Adrenal gland (tissue), 12 donors: ENCODE results near the gene BEX2. TPM values are rescaled to one million over a fixed set of nuclear protein-coding genes. Genes with fewer than 3 reads are reported as not detected.

Experiments used
- DNase-seq, 7 donors: peaks; one replicate each; pipeline ENCODE4 v3.0.0-alpha.2; 2019 to 2020
- H3K27ac ChIP-seq, 5 donors: fragments of 200-600 bp; sonication (generic) in 4 of 5; 1 replicate in 3 of 5; 2 replicates in 2 of 5; pipeline versions ENCODE4 v1.5.1 to v1.8.0; 2016 to 2020; ENCODE audit warnings: mild to moderate bottlenecking in 1 of 5
- H3K27me3 ChIP-seq: fragments of 200-600 bp; 2 replicates; pipeline ENCODE4 v1.8.0; 2021
- H3K36me3 ChIP-seq, 2 donors: fragments of 200-600 bp; replicated peaks in 1 of 2; 1 replicate in 1 of 2; 2 replicates in 1 of 2; pipeline versions ENCODE4 v1.5.1 to v1.8.0; 2018 to 2022
- H3K4me1 ChIP-seq, 2 donors: fragments of 200-600 bp; replicated peaks in 1 of 2; 1 replicate in 1 of 2; 2 replicates in 1 of 2; pipeline versions ENCODE4 v1.5.1 to v1.8.0; 2018 to 2021
- H3K4me3 ChIP-seq, 4 donors: fragments of 200-600 bp; sonication (generic) in 3 of 4; one replicate each; pipeline ENCODE4 v1.5.1; 2016 to 2018
- H3K9me3 ChIP-seq, 3 donors: fragments of 200-600 bp; sonication (generic) in 1 of 3; replicated peaks in 1 of 3; 1 replicate in 2 of 3; 2 replicates in 1 of 3; pipeline versions ENCODE4 v1.5.1 to v1.8.0; 2016 to 2021
- CTCF ChIP-seq, 6 experiments: fragments of 450-650 bp in 4 of 6; fragments of 200-600 bp in 2 of 6; sonication (generic) in 1 of 6; IDR thresholded peaks; 1 replicate in 5 of 6; 2 replicates in 1 of 6; pipeline versions ENCODE4 v1.5.1 to v1.8.0; 2016 to 2021; ENCODE audit warnings: antibody characterized with exemption in 6 of 6, mild to moderate bottlenecking in 2 of 6, moderate library complexity in 1 of 6
- POLR2A ChIP-seq, 2 donors: fragments of 450-650 bp; IDR thresholded peaks; one replicate each; pipeline ENCODE4 v1.6.1; 2017; ENCODE audit warnings: antibody characterized with exemption in 2 of 2, mild to moderate bottlenecking in 2 of 2, moderate library complexity in 1 of 2
- WGBS, 4 donors: extraction: QIAGEN DNeasy Blood & Tissue Kit in 2 of 4; methylation state at CpG; one replicate each; pipeline versions ENCODE4 v1.1.5 to v1.1.7; 2013 to 2017; 5-methylcytosine and 5-hydroxymethylcytosine counted together
- intact Hi-C, 2 donors: fragments of 100-400 bp; cut with DNase I; formaldehyde crosslinking; loops; one replicate each; pipeline versions ENCODE4 v1.14.1 to v1.15.0; 2022 to 2023
- polyA plus RNA-seq, 3 donors: library from polyadenylated mRNA; stranded (reverse); fragments of 200-250 nt in 2 of 3; fragments of 350-450 nt in 1 of 3; fragmentation: Illumina TruSeq in 1 of 3; extraction: RNeasy Lipid Tissue Mini Kit (QIAGEN cat#74804) in 1 of 3; gene quantifications; one replicate each; pipeline ENCODE4 v1.2.3, GENCODE V29; 2013 to 2014
- total RNA-seq, 9 donors: library from RNA; depleted of rRNA in 4 of 9; stranded (reverse); fragments of >200 nt in 4 of 9; fragments of 120-200 nt in 1 of 9; fragmentation: NEBNext Ultra II Directional in 1 of 9; extraction: Animal tissue kit (Norgen Biotek cat#: 25700) in 1 of 9; gene quantifications; one replicate each; pipeline versions ENCODE4 v1.1.0 to v1.2.4, GENCODE V29; 2013 to 2023
- donor health status: healthy with polysubstance abuse.
- donor health status: Bipolar disorder and iron deficiency.
- donor health status: DM: yes; HTN: yes; CAD: no.
- donor health status: DM: no; HTN: no; CAD: no.
- donor health status: DM: no; HTN: no; CAD: no.
- donor health status: DM: yes; HTN: yes; CAD: no.

The BEX2 gene
- total and polyA plus RNA-seq, 12 donors, result 29.4 to 118 (median 55.4) TPM

- H3K9me3 ChIP-seq, result no peaks in the 10 kb centered on the region
- intact Hi-C loops, result no loop called here
- H3K4me1 ChIP-seq, result no peaks in the 10 kb centered on the region
- DNase-seq, result no peak
- no peak overlapping the region for H3K4me3 ChIP-seq
- 72 to 96% (median 84%) methylated on average over 1 to 2 of the region's 2 CpGs for WGBS, 4 donors
- no peak for TF ChIP-seq CTCF (IDR thresholded peaks at IDR 0.05)
- TF ChIP-seq POLR2A (IDR thresholded peaks at IDR 0.05), result no peak
- no peak overlapping the region for H3K27ac ChIP-seq
- no peaks in the 10 kb centered on the region for H3K36me3 ChIP-seq
- H3K27me3 ChIP-seq, result peaks cover 2% of the 10 kb centered on the region
These were observed 17.7 kb downstream of the BEX2 start for GRCh38 chrX:103293118-103293517.

GRCh38 chrX:103279624-103280023 lies 31.2 kb downstream of the BEX2 start:
- no peaks in the 10 kb centered on the region for H3K9me3 ChIP-seq
- TF ChIP-seq CTCF (IDR thresholded peaks at IDR 0.05) (no peak), POLR2A (IDR thresholded peaks at IDR 0.05) (no peak)
- no peak overlapping the region for H3K4me3 ChIP-seq
- 63 to 89% (median 77%) methylated on average over 1 of the region's 1 CpG for WGBS, 4 donors
- intact Hi-C loops, result no loop called here
- H3K36me3 ChIP-seq, result no peaks in the 10 kb centered on the region
- no peak for DNase-seq
- H3K27ac ChIP-seq, result no peak overlapping the region
- H3K4me1 ChIP-seq, result no peaks in the 10 kb centered on the region
- peaks cover 31% of the 10 kb centered on the region for H3K27me3 ChIP-seq

GRCh38 chrX:103276581-103277002 lies 34.2 kb downstream of the BEX2 start, which contains the start of gene TCEAL5:
Gene TCEAL5 (minus strand): TSS chrX:103276750. CDS start chrX:103274563, 2,187 bp downstream.
- TF ChIP-seq POLR2A (IDR thresholded peaks at IDR 0.05) (no peak), CTCF (IDR thresholded peaks at IDR 0.05) (no peak)
- H3K36me3 ChIP-seq, result no peaks in the 10 kb centered on the region
- 17 to 32% (median 30%) methylated on average over 10 to 17 of the region's 17 CpGs for WGBS, 4 donors
- no peaks in the 10 kb centered on the region for H3K9me3 ChIP-seq
- H3K4me3 ChIP-seq, result no peak within 1 kb of the TSS
- no peaks in the 10 kb centered on the region for H3K4me1 ChIP-seq
- peak in 2 of 7 donors; percentile 31 to 68 for DNase-seq
- peaks cover 21% of the 10 kb centered on the region for H3K27me3 ChIP-seq
- H3K27ac ChIP-seq, result no peak within 1 kb of the TSS
- intact Hi-C loops, result no loop called here

- 25 to 47% (median 36%) methylated on average over 19 to 23 of the region's 23 CpGs for WGBS, 4 donors
- TF ChIP-seq CTCF (IDR thresholded peaks at IDR 0.05), result no peak
- H3K27ac ChIP-seq, result no peak overlapping the region
- intact Hi-C loops, result no loop called here
- peaks cover 26% of the 10 kb centered on the region for H3K27me3 ChIP-seq
- H3K36me3 ChIP-seq, result no peaks in the 10 kb centered on the region
- no peak for DNase-seq
- no peak overlapping the region for H3K4me3 ChIP-seq
- no peaks in the 10 kb centered on the region for H3K4me1 ChIP-seq
- no peaks in the 10 kb centered on the region for H3K9me3 ChIP-seq
These were observed 34.7 kb downstream of the BEX2 start for GRCh38 chrX:103275947-103276567.
